Nephron progenitor cell (in vitro differentiated cells): ENCODE data around the gene CBLL1.

Experiments
- DNase-seq: peaks from one replicate; pipeline ENCODE4 v3.0.0; 2021
- H3K27ac Mint-ChIP-seq: 2 replicates; pipeline ENCODE4 v1.8.0; 2021; ENCODE audit warnings: mild to moderate bottlenecking, moderate library complexity, mixed read lengths
- H3K27me3 Mint-ChIP-seq: 2 replicates; pipeline ENCODE4 v1.8.0; 2021; ENCODE audit warnings: mild to moderate bottlenecking, low read depth, mixed read lengths; ENCODE audit not compliant: poor library complexity
- H3K36me3 Mint-ChIP-seq: 2 replicates; pipeline ENCODE4 v1.8.0; 2021; ENCODE audit warnings: low read depth, mixed read lengths
- H3K4me1 Mint-ChIP-seq: 2 replicates; pipeline ENCODE4 v1.8.0; 2021; ENCODE audit warnings: mixed read lengths
- H3K4me3 Mint-ChIP-seq: 2 replicates; pipeline ENCODE4 v1.8.0; 2021; ENCODE audit warnings: mild to moderate bottlenecking, moderate library complexity, mixed read lengths
- H3K9me3 Mint-ChIP-seq: 2 replicates; pipeline ENCODE4 v1.8.0; 2021; ENCODE audit warnings: mild to moderate bottlenecking, moderate library complexity, mixed read lengths
- CTCF ChIP-seq: fragments of 200-600 bp; sonication (generic); IDR thresholded peaks from 2 replicates; pipeline ENCODE4 v1.5.0; 2021; ENCODE audit warnings: antibody characterized with exemption

The CBLL1 gene

GRCh38 chr7:107701191-107701590, 42.8 kb upstream of the CBLL1 start:
- H3K36me3 Mint-ChIP-seq, result no peaks in the 10 kb centered on the region
- H3K27me3 Mint-ChIP-seq, result peaks cover 14% of the 10 kb centered on the region
- no peaks in the 10 kb centered on the region for H3K4me1 Mint-ChIP-seq
- TF ChIP-seq CTCF, result no peak
- H3K4me3 Mint-ChIP-seq, result no peak overlapping the region
- no peak overlapping the region for H3K27ac Mint-ChIP-seq
- DNase-seq, result no peak
- H3K9me3 Mint-ChIP-seq, result no peaks in the 10 kb centered on the region

- no peaks in the 10 kb centered on the region for H3K9me3 Mint-ChIP-seq
- H3K27me3 Mint-ChIP-seq, result peaks cover 14% of the 10 kb centered on the region
- no peak overlapping the region for H3K27ac Mint-ChIP-seq
- no peaks in the 10 kb centered on the region for H3K4me1 Mint-ChIP-seq
- H3K4me3 Mint-ChIP-seq, result no peak overlapping the region
- no peak for TF ChIP-seq CTCF
- no peaks in the 10 kb centered on the region for H3K36me3 Mint-ChIP-seq
- DNase-seq, result no peak
Observed at GRCh38 chr7:107703219-107703618, 40.7 kb upstream of the CBLL1 start.

- H3K4me3 Mint-ChIP-seq, result no peak overlapping the region
- H3K27ac Mint-ChIP-seq, result no peak overlapping the region
- no peaks in the 10 kb centered on the region for H3K36me3 Mint-ChIP-seq
- no peak for DNase-seq
- H3K4me1 Mint-ChIP-seq, result no peaks in the 10 kb centered on the region
- no peaks in the 10 kb centered on the region for H3K9me3 Mint-ChIP-seq
- peaks cover 14% of the 10 kb centered on the region for H3K27me3 Mint-ChIP-seq
- TF ChIP-seq CTCF, result no peak
Observed at GRCh38 chr7:107703872-107704271, 40.1 kb upstream of the CBLL1 start.

- no peaks in the 10 kb centered on the region for H3K4me1 Mint-ChIP-seq
- no peaks in the 10 kb centered on the region for H3K36me3 Mint-ChIP-seq
- no peak overlapping the region for H3K27ac Mint-ChIP-seq
- peaks cover 12% of the 10 kb centered on the region for H3K27me3 Mint-ChIP-seq
- no peak overlapping the region for H3K4me3 Mint-ChIP-seq
- no peak for DNase-seq
- TF ChIP-seq CTCF, result no peak
- no peaks in the 10 kb centered on the region for H3K9me3 Mint-ChIP-seq
Observed at GRCh38 chr7:107708956-107709355, 35.0 kb upstream of the CBLL1 start.

GRCh38 chr7:107711301-107711700, 32.6 kb upstream of the CBLL1 start:
- H3K27ac Mint-ChIP-seq, result no peak overlapping the region
- no peaks in the 10 kb centered on the region for H3K4me1 Mint-ChIP-seq
- no peak for DNase-seq
- TF ChIP-seq CTCF, result no peak
- H3K9me3 Mint-ChIP-seq, result no peaks in the 10 kb centered on the region
- no peaks in the 10 kb centered on the region for H3K36me3 Mint-ChIP-seq
- H3K27me3 Mint-ChIP-seq, result peaks cover 9% of the 10 kb centered on the region
- H3K4me3 Mint-ChIP-seq, result no peak overlapping the region

GRCh38 chr7:107712025-107712424, 31.9 kb upstream of the CBLL1 start:
- DNase-seq, result no peak
- Mint-ChIP-seq H3K4me1 (no peaks in the 10 kb centered on the region), H3K36me3 (no peaks in the 10 kb centered on the region), H3K27me3 (peaks cover 12% of the 10 kb centered on the region), H3K27ac (no peak overlapping the region), H3K9me3 (no peaks in the 10 kb centered on the region), H3K4me3 (no peak overlapping the region)
- no peak for TF ChIP-seq CTCF
